ENCODE results near the gene FUNDC2. TPM values are rescaled to one million over a fixed set of nuclear protein-coding genes. Genes with fewer than 3 reads are reported as not detected.

Gene FUNDC2
- total RNA-seq, 1 donor = 61.5 TPM

DNA sequence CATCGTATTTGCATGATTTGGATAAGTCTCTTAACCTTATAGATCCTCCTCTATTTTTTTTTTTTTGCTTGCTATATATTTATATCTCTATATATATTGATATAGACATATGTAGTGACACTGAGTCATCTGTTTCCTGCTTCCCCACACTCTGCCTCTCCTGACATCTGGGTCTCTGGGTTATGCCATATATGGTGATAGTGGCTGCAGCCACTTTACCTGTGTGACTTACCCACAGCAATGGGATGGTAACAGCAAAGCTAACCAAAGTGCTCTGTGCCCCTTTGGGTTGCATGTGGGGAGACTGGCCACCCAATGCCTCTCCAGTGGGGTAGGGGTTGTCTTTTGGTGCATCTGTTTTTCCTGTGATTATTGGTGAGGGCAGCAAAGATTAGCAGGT, 29.8 kb downstream of the FUNDC2 start:
- no peak overlapping the region for H3K4me3 ChIP-seq (ENCODE audit: low read depth, low read length)
- no peak for DNase-seq (ENCODE audit: low read depth)
- no peak for TF ChIP-seq CTCF (IDR thresholded peaks at IDR 0.05; ENCODE audit: insufficient read depth, low read length)

DNA sequence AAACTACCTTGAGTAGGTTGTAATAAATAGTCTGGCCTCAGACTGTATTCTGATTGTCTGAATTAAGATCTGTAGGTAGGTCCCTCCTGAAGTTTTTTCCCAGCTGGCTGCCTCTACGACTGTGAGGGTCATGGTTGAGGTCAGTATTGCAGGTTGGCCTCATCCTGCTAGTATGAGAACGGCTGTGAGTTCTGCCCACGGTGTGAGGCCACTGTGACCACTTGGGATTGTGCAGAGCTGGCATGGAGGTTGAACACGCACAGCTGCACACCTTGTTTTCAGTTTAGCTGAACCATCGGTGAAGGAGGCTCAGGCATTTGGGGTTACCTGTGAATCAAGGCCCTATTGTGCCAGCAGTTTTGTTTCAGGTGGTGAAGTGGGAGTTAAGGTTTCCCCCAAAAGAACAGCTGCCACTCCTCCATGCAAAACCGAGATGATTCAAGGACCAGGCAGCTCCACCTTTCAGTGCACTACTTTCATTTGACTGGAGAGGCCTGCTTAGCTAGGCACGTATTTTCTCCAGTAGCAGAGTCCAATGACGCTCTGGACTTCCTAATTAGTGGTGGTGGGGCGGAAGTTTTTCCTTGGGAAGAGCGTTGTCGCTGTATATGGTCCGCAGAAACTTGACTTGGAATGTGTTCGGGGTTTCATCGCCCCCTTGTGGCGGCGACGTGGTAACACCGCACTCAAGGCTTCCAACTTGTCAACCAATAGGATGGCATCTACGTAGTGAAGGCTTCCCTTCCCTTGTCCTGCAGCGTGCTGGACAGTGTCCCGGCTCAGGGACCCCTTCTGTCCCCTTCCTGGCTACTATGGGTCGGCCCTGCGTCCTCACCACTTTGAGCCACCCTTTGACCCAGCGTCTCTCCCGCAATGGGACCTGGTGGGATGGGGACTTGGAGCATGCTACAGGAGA, 30.5 kb downstream of the FUNDC2 start:
- H3K4me3 ChIP-seq (ENCODE audit: low read depth, low read length) = peak overlapping the region; percentile 13
- DNase-seq (ENCODE audit: low read depth) = peak; percentile 76
- TF ChIP-seq CTCF (IDR thresholded peaks at IDR 0.05; ENCODE audit: insufficient read depth, low read length) = peak; percentile 66

GRCh38 chrX:155061760-155062159, 35.1 kb downstream of the FUNDC2 start:
- peak; percentile 22 for DNase-seq (ENCODE audit: low read depth)
- TF ChIP-seq CTCF (IDR thresholded peaks at IDR 0.05; ENCODE audit: insufficient read depth, low read length) = no peak

DNA sequence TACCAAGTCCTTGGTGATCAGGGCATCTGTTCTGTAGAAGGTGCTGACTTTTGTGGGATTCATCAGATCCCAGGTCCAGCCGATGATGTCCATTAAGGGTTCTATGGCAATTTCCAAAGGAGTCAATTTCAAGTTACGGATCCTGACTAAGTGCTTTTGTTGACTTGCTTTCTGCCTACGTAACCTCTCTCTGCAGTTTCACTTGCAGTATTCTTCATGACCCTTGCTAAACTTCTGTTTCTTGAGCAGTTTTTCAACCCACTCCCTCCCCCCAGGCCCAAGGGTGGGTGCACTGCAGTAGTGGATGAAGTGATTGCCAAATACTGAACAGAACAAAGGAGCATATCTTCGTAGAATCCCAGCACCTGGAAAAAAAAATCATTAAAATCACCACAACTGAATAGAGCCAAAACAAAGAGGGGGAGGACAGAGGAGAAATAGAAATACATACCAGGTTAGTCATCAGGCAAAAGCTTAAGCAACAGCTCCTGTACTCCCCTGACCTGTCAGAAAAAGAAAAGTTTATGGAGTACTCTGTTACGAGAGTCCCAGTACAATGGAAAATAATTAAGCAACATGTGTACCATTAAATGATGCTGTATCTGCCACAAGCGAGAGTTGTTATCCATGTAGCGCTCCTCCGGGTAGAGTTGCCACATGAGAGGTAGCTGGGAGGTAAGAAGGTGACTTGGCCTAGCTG, 38.5 kb downstream of the FUNDC2 start:
- peak; percentile 43 for DNase-seq (ENCODE audit: low read depth)
- no peak overlapping the region for H3K4me3 ChIP-seq (ENCODE audit: low read depth, low read length)
- no peak for TF ChIP-seq CTCF (IDR thresholded peaks at IDR 0.05; ENCODE audit: insufficient read depth, low read length)

More at GRCh38 chrX:155061760-155062159, 35.1 kb downstream of the FUNDC2 start:
- H3K4me3 ChIP-seq (ENCODE audit: low read depth, low read length) = no peak overlapping the region

- H3K4me3 ChIP-seq (ENCODE audit: low read depth, low read length) = no peak overlapping the region
- peak; percentile 38 for DNase-seq (ENCODE audit: low read depth)
- TF ChIP-seq CTCF (IDR thresholded peaks at IDR 0.05; ENCODE audit: insufficient read depth, low read length) = no peak
These were observed 41.5 kb downstream of the FUNDC2 start for GRCh38 chrX:155068165-155068564.

DNA sequence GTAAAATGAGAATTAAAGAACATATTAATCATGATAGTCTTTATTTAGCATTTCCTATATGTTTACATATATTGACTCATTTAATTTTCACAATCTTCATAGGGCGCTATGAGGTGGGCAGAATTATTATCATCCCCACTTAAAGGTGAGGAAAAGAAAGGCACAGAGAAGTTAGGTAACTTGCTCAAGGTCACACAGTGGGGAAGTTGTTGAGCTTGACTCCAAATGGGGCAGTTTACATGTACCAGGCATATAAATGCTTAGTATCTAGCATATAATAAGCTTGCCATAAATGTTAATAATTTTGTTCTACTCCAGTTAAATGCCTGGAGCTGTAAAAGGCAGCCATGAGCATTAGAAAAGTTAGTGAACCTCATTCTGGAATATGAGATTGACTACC, 42.8 kb downstream of the FUNDC2 start:
- peak overlapping the region; percentile 23 for H3K4me3 ChIP-seq (ENCODE audit: low read depth, low read length)
- TF ChIP-seq CTCF (IDR thresholded peaks at IDR 0.05; ENCODE audit: insufficient read depth, low read length) = no peak
- DNase-seq (ENCODE audit: low read depth) = no peak
